ENCODE results near the gene CCDC90B. TPM values are rescaled to one million over a fixed set of nuclear protein-coding genes. Genes with fewer than 3 reads are reported as not detected.

CCDC90B gene
- total and polyA plus RNA-seq, 2 of the 8 experiments (the other 6 are each of a cell fraction or from before 2014, with no cell fraction given) = 21.8 to 54.5 TPM

DNA sequence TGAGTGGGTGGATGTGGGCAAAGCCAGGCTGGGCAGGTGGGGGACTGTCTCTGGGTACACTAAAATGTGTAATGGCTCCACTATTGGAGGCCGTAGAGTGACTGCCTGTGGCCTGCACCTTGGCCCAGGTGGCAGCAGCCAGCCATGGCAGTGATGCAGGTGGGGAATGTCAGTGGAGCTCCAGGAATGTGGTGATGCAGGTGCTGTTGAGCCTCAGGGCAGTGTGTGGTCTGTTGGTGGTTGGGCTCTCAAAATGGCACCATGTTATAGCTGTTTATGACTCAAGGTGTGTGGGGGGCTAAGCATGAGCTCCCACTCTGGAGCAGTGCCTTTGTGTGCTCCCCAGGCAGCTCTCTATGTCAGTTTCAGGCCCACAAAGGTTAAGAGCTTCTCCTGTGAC is 40.2 kb upstream of the CCDC90B start:
- H3K14ac ChIP-seq (ENCODE audit: insufficient read length) = no peak overlapping the region
- DNase-seq (ENCODE audit: low read depth in 1 of 2, low spot score in 2 of 2) (no peak), FAIRE-seq (no peak)
- no peak overlapping the region for H3K4me3 ChIP-seq (ENCODE audit: extremely low read depth in 1 of 4, insufficient read depth in 2 of 4, low read depth in 3 of 4, low read length in 4 of 4)
- H4K5ac ChIP-seq (ENCODE audit: insufficient read length, low read depth, low read length) = no peak overlapping the region
- no peak overlapping the region for H3K18ac ChIP-seq (ENCODE audit: extremely low read depth, low read length)
- H3K4me2 ChIP-seq (ENCODE audit: insufficient read depth in 1 of 2, low read depth in 2 of 2, low read length in 2 of 2) = no peak overlapping the region
- no peak overlapping the region for H3K9ac ChIP-seq (replicated peaks in 1 of 4; ENCODE audit: extremely low read depth in 1 of 4, low read depth in 3 of 4, low read length in 3 of 4)
- no peak overlapping the region for H2BK12ac ChIP-seq (ENCODE audit: low read depth, low read length)
- H3K9me3 ChIP-seq (ENCODE audit: insufficient read depth in 2 of 2, low read depth in 1 of 2, low read length in 1 of 2) = no peaks in the 10 kb centered on the region
- H3K27me3 ChIP-seq (replicated peaks in 1 of 4; ENCODE audit: control insufficient read depth in 3 of 4, extremely low read depth in 1 of 4, insufficient read depth in 3 of 4, low read length in 3 of 4) = no peaks in the 10 kb centered on the region
- TF ChIP-seq TEAD4 (IDR thresholded peaks at IDR 0.05; ENCODE audit: low read depth, low read length) = peak; percentile 65
- no peak for TF ChIP-seq NANOG (IDR thresholded peaks at IDR 0.05; ENCODE audit: insufficient read depth, low read depth, low read length, poor library complexity, severe bottlenecking)
- no peak overlapping the region for H4K91ac ChIP-seq (replicated peaks; ENCODE audit: insufficient read length, low read length)
- H4K8ac ChIP-seq (ENCODE audit: extremely low read depth, insufficient read depth, low read length) = no peak overlapping the region
- no peaks in the 10 kb centered on the region for H3K79me1 ChIP-seq (ENCODE audit: low read depth, low read length)
- POLR2A ChIA-PET (ENCODE audit: partially characterized antibody) = no interaction called here
- H3K79me2 ChIP-seq (ENCODE audit: control insufficient read depth in 1 of 2, insufficient read depth in 2 of 2, low read length in 2 of 2) = no peaks in the 10 kb centered on the region
- no peak overlapping the region for H3K27ac ChIP-seq (ENCODE audit: low read depth, low read length)
- no peaks in the 10 kb centered on the region for H4K20me1 ChIP-seq (replicated peaks in 1 of 2; ENCODE audit: control insufficient read depth in 1 of 2, insufficient read depth in 2 of 2, low read length in 2 of 2)
- peaks cover 2% of the 10 kb centered on the region; the same call in 1 of the 2 replicates for H3K23me2 ChIP-seq (ENCODE audit: low read depth, low read length)
- no peak overlapping the region for H2BK15ac ChIP-seq (ENCODE audit: low read length)
- no peak overlapping the region for H2BK120ac ChIP-seq (replicated peaks; ENCODE audit: low read depth, low read length)
- H2AFZ ChIP-seq (ENCODE audit: low read length) = no peak overlapping the region
- no peak overlapping the region for H2AK5ac ChIP-seq (ENCODE audit: low read depth, low read length)
- no peaks in the 10 kb centered on the region for H3K4me1 ChIP-seq (replicated peaks in 1 of 4; ENCODE audit: control insufficient read depth in 3 of 4, insufficient read depth in 4 of 4, low read length in 3 of 4)
- H3K4ac ChIP-seq (replicated peaks; ENCODE audit: insufficient read length, low read depth, low read length) = no peak overlapping the region
- H2BK20ac ChIP-seq (ENCODE audit: low read length) = no peak overlapping the region
- 100% methylated on average over 1 of the region's 1 CpG; no CpG with 5 or more reads in 1 of the 2 experiments for WGBS, 2 experiments (ENCODE audit: extremely low coverage in 1 of 2, insufficient coverage in 1 of 2, insufficient read length in 1 of 2, insufficient replicate concordance in 2 of 2, low coverage in 1 of 2, low lambda C conversion rate in 2 of 2, missing lambda C conversion rate in 1 of 2)
- H3K36me3 ChIP-seq (ENCODE audit: control insufficient read depth in 2 of 4, insufficient read depth in 4 of 4, low read length in 3 of 4) = no peaks in the 10 kb centered on the region
- CTCF ChIA-PET (ENCODE audit: partially characterized antibody) = interaction anchor here (0.6 kb wide), 1 partner anchor 39 kb away, joined by 4 read pairs; no protein-coding TSS in a partner anchor
- no peak overlapping the region for H3K23ac ChIP-seq (ENCODE audit: insufficient read length)
- H3K56ac ChIP-seq (replicated peaks; ENCODE audit: insufficient read length, low read depth, low read length) = no peak overlapping the region
- no peak overlapping the region for H2BK5ac ChIP-seq (ENCODE audit: low read depth, low read length)

All from H1 (cell line).